HG02588 (cell line): Measurements from ENCODE around the gene SPIRE1.
"Not testable (repeated sequence)": the region's sequence is repeated elsewhere in the genome, so short reads cannot be mapped to it uniquely, and the experiment has no call there.

Experiments
- ATAC-seq: cut with Tn5 transposase; IDR thresholded peaks from one replicate; pipeline ENCODE4 v1.9.1; 2021; ENCODE audit warnings: mild to moderate bottlenecking, moderate library complexity; ENCODE audit not compliant: unreplicated experiment

Gene SPIRE1

DNA sequence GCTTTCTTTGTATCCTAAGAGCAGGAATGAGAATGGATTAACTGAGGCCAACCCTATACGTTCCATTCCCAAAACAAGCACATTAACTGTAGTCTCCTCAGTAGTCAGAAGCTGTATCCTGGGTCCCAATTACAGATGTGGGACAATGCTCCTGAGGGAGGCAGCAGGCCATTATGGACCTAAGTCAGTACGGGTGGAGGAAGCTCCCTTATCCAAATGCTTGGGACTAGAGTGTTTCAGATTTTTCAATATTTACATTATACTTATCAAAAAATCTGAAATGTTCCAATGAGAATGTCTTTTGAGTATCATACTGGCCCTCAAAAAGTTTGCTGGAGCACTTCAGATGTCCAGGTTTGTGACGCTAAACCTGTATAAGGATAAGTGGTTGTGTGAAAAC is 160.1 kb downstream of the SPIRE1 start:
- no peak for ATAC-seq

DNA sequence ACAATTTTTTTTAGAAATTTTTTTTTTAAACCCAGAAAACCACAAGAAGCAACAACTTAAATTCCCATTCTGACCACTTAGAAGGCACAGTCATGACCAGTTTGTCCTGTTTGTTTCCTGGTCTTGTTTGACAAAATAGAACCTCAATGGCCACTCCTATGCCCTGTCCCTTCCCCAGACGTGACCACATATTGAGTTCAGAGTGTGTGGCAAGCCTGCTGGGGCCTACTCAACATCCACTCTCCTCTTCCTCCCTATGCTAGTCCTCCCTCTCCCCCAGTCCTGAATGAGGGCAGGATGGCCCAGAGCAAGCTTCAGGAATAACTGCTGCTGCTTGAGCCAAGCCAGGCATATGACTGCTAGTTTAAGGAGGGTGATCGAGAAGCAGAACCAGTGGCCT is 160.6 kb downstream of the SPIRE1 start:
- ATAC-seq, result no peak

DNA sequence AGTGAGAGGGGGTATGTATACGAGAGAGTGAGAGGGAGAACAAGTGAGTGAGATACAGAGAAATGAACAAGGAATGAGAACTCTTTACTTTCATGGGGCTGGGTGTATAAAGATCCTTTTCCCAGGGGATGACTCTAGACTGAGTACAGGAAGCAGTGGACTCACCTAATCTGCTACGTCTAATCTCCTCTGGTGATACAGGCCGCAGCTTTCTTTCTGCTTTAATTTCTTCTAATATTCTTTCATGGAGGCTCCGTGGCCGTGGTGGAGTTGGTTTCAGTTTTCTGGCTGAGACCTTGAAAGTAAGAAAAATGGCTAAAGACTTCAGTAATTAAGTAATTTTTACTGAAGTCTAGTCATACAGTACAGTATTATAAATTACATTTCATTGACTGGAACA is 165.0 kb downstream of the SPIRE1 start:
- no peak for ATAC-seq

DNA sequence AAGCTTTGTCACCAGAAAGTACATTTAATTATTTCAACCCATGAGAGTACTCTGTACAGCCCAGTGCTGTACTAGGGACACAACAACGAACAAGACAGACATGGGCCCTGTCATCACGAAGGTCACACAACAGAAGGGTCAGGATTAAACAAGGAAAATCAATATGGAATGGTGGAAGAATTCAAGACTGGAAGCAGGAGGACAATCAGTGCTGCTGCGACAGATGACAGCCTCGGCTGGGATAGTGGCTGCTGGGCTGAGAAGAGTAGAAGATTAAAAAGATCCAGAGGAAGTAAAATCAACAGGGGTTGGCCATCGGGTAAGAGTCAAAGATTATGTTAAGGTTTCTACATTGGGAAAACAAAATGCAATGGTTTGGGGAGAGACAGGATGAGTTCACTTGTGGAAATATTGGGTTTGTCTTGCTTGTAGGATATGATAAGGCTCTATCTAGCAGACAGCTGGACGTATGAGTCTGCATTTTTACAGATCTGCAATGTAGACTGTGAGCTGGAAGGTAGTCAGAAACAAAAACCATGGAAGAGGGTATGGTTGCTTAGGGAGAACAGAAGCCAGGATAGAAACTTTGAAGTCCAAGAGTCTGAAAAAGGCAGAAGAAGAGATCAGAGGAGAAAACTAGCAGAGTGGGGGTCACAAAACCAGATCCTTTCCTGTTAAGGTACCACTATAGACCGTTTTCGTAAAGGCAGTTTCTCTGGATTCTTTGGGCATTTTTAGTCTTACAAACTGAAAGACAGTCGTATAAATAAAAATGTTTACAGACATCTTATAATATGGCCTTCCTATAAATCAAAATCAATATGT is 166.1 kb downstream of the SPIRE1 start:
- no peak for ATAC-seq

DNA sequence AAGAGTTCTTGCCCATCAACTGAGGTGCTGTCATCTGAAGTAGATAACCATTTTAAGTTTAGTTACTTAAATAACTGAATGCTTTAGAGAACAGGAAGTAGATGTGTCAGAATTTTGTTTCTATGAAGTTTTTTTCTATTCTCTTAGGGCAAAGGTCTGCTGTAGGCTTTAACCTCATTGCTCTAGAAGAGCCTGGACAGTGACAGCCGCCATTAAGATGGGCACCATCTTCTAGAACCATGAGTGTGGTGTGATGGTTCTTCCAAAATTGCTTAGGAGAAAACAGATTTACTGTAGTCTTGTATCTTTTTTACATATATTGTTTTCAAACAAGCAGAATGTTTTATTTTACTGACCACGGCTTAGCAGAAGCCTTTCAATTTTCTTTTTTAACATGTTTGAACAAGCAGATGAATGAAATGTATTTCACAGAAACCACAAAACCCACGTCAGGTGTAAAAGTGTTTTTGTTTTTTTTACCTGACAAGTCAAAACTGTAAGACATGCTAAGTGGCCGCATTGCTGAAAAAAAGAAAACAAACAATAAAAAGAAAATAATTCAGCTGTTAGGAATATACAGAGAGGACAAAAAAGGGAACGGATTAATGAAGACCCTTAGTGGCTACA is 172.3 kb downstream of the SPIRE1 start:
- ATAC-seq, result no peak

DNA sequence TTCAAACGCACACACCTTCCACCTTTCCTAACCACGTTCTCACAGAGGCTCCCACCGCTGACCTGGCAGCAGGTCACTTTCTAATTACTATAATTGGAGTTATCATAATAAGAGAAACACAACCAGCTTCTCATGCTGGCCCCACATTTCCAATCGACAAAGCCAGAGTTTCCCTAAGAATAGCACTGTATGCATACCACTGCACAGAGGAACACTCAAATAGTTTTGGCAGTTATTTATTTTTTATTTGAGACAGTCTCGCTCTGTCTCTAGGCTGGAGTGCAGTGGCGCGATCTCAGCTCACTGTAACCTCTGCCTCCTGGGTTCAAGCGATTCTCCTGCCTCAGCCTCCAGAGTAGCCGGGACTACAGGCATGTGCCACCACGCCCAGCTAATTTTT is 176.0 kb downstream of the SPIRE1 start:
- ATAC-seq, result not testable (repeated sequence)

DNA sequence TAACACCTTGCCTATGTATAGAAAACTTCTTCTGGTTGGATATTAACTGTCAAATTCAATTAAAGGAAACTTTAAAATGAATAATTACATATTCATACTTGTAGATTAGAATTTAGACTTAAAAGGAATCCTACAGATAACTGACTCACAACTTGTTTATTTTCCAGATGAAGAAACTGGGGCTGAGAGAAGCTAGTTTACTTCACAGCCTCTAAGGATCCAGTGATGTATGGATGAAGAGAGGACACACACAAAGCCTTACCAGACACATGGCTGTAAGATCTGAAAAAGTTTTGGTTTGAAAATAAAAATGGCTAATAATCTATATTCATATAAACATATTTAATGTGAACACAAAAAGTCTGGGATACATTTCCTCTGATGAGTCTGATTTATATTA is 177.9 kb downstream of the SPIRE1 start:
- no peak for ATAC-seq

DNA sequence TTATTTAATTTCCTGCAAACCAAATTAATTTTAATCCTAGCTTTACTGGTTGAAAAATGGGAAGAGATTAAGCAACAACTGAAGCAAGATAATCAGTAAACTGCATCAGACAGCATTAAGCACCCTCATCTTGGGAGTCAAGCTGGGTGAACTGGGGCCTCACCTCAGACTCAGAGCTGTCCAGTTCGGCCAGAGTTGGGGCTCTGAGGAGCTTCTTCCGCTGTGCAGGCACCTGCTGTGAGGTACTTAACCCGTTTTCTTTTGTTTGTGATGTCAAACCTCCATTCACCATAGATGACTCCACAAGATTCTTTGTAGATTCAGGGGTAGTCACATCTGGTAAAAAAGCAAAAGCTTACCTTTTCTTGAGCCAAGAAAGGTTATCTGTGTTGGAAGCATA is 178.4 kb downstream of the SPIRE1 start:
- ATAC-seq, result no peak

DNA sequence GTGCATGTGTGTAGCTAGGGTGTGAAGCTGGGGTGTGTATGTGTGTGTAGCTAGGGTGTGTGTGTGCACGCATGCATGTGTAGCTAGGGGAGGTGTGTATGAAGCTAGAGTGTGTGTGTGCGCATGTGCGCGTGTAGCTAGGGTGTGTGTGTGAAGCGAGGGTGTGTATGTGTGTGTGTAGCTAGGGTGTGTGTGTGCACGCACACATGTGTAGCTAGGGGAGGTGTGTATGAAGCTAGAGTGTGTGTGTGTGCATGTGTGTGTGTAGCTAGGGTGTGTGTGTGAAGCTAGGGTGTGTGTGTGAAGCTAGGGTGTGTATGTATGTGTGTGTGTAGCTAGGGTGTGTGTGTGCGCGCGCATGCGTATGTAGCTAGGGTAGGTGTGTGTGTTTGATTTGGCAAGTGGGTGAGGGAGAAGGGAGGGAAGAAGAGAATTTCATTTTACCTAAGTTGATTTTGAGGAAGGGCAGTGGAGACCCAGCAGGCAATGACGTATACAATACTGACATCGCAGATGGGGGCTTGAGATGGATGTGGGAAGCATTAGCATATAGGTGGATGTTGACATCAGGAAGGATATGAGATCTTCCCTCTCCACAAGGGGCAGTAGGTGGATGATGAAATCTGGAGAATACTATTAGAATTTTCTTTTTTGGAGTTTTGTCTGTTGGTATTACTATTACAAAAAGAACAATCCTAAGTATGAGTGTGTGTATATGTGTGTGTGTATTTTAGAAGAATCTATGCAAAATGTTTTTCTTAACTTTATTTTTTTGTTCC is 179.4 kb downstream of the SPIRE1 start:
- ATAC-seq, result no peak

DNA sequence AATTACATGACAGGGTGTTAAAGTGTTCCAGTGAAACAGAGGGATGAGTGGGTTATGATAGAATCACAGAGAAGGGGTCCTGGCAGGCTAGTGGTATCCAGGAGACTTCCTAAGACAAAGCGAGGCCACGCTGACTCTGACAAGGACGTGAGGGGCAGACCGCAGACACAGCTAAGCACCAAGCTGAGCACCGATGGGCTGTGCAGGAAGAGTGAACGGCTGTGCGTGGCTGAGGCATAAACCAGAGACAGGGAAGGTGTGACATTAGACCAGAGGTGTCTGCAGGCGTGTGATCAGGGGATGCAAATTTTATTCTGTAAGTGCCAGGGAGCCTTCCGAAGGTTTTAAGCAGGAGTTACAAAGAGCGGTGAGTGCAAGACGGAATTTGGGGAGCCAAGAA is 180.3 kb downstream of the SPIRE1 start:
- no peak for ATAC-seq

DNA sequence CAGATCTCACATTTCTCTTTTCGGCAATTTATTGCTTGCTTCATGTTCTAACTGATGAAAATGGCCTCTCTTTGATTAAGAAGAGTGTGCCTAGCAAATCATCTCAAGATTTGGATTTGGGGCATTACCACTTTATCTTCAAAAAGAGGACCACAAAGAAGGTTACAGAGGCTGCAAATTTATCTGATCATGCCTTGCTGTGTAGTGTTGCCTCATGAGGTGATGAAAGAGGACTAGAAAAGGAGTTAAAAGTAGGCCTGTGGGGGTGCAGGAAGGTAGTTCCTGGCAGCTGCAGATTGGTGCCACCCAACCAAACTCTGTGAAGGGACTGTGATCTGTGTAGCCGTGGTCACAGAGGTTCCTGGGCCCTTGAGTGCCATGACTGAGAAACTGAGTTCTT is 181.0 kb downstream of the SPIRE1 start:
- no peak for ATAC-seq

DNA sequence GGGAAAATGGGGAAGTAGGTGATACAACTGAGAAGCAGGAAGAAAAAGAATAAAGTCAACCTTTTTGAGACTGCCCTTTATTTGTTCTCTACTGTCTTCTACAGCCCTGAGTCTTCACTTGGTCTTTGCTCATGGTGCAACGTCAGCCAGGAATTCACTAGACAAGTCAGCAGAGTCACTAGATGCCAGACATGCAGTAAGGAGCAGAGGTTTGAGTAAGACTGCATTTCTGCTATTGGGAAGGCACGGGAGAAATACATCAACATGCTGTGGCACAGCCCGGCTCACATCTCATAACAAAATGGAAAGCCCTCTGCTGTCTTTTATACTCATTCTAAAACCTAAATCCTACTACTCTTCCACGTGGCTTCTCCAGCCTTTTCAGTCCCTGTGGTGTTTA is 183.0 kb downstream of the SPIRE1 start:
- ATAC-seq, result no peak

DNA sequence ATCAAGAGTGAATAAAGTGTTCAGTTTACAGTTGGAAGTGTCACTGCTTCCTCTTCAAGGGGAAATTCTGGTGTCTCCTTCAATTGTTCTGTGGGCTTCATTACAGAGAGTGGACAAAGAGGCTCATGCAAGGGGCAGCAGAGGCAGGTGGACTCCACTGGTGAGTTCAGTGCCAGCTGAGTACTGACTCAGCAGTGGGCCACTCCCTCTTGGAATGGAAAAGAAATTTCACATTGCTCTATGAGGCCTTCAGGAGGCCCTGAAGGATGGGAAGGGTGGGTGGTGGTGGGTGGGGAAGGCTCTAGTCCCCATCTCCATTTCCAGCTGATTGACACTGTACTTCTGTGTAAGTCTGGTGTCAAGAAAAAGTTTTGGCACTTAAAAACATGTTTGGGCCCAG is 183.8 kb downstream of the SPIRE1 start:
- ATAC-seq, result no peak

DNA sequence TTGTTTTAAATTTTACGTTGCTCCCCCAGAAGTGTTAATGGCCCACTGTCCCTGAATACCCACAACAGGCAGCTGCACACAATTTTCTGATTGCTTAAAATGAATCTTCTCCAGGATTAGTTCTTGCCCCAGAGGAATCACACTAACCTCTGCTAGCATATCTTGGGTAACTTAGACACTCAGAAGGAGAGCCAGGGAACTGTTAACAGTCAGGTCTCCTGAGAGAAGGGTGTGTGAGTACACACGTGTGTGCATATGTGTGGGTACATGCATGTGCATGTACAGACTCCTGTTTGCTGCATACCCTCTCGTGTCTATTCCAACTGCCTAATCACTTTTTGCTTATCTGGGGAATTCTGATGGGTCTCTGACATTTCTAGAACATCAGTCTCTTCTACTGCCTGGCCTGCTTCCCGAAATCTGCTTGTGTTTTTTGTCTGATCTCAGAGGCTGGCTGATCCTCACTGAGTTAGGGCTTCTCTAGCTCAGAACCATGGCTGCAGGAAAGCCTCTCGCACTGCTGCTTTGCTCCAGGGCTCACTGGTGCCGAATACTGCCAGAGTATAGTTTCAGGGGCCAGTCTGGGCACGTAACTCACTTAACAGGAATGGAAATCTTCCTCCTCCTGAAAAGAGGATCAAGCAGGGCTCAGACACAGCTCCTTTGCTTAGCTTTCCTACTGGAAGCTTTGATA is 187.4 kb downstream of the SPIRE1 start:
- no peak for ATAC-seq

DNA sequence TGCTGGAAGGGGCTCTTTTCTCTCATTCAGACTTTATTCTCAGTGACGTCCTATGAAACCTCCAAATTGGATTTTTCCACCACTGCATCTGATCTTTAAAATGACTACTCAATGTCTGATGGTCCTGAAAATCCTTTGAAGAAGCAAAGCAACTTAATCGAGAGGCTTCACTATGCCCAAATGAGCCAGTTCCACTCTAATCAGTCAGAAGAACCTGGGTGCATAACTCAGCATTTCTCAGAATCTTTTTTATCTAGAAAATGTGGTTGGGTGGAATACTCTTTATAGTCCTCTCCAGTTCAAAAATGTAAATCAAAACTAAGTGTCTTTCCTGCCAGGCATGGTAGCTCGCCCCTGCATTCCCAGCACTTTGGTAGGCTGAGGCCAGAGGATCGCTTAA is 189.5 kb downstream of the SPIRE1 start:
- no peak for ATAC-seq

DNA sequence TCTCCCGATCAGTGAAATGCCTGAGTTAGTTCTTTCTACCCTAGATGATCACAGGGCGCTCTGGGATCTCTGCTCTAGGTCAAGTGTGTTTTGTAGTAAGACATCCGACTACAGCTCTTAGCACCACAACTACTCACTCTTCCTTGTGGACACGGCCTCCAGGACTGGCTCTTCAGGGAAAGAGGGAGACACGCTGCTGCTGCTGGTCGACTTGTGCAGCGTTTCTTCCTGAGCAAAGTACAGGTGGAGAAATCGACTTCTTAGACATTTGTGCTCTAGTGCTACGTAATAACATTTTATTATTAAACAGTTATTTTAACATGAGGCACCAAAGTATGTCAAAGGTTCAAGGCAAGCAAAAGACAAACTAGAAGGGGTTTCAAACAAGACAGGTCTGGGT is 193.2 kb downstream of the SPIRE1 start:
- no peak for ATAC-seq

DNA sequence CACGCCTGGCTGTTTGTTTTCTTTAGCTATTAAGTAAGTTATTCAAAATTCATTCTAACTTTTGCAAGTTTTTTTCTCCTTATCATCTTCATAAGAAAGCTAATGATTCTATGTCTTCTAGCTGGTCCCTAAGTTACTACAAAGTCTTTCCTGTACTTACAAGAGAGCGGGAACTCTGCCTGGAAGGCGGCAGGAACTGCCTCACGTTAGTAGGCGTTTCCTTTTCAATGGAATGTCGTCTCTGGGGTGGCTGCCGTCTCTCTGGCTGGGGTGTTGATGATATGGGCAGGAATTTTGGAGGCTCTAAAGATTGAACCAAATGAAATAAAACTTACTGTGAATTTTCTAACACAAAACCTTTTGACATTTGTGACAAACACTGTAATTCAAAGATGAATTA is 194.7 kb downstream of the SPIRE1 start:
- no peak for ATAC-seq

DNA sequence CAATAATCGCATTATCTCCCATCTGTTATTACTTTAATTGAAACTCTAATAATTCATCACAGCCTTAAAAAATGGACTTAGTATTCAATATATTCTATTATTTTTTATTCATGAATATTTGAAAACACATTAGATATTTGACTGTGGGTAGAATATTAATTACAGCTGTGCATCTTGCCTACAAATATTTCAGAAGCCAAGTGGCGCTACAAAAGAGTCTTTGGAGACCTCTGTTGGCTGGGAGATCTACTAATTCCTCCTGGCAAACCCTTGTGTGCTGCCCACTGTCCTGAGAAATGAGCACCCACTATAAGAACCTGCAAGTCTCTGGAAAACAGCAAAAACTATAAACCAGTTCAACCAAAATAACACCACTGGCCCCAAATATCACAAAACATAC is 195.7 kb downstream of the SPIRE1 start:
- no peak for ATAC-seq

DNA sequence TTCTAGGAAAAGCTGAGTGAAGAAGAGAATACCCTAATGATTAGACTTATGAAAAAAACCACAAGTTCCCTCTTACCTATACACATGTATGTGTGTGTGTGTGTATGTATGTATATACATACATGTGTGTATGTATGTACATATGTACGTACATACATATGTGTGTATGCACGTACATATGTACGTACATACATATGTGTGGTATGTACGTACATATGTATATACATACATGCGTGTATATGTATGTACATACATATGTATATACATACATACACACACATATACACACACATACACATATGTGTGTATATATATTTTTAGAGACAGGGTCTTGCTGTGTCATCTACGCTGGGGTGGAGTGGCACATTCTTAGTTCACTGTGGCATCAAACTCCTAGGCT is 196.6 kb downstream of the SPIRE1 start:
- no peak for ATAC-seq

DNA sequence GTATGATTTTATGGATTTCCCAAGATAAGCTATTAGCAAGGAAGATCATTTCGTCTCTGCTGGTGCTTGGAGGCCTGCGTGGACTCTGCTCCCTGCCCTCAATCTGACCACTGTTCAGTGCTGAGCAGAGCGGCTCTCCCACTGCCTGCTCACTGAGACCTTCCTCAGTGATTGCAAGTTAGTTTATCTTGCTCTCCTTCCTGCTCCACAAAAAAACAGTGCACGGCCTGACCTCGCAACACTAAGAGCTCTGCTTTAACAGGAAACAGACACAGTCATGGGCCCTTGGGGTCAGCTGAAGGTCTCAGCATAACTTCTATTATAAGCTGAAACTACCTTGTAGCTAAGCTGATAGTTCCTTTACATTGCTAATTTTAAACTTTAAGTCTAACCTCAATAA is 197.0 kb downstream of the SPIRE1 start:
- no peak for ATAC-seq

DNA sequence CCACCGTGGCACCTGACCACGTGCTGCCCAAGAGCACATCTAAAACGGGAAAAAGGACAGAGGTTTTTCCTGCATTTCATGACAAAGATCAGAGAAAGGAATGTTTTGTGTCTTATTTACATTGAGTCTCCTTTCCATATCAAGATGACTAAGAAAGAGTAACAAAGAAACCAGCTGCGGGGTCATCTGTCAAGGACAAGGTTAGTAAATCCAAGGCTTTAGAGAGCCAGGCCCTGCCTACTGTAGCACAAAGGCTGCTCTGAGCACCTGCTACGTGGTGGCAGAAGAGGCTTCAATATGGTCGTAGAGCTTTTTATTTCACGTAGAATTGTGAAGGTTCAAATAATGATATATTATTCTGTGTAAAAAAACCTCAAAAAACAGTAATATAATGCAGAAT is 199.1 kb downstream of the SPIRE1 start:
- no peak for ATAC-seq
